Measurements from ENCODE around the gene ACBD5.

The ACBD5 gene

GRCh38 chr10:27152687-27153086 lies 87.9 kb downstream of the ACBD5 start:
- DNase-seq (ENCODE audit: low spot score): no peak

GRCh38 chr10:27150261-27150660 lies 90.3 kb downstream of the ACBD5 start:
- no peak for DNase-seq (ENCODE audit: low spot score)

- no peak for DNase-seq (ENCODE audit: low spot score)
These were observed 92.9 kb downstream of the ACBD5 start for GRCh38 chr10:27147701-27148100.

GRCh38 chr10:27145937-27146336 lies 94.7 kb downstream of the ACBD5 start:
- DNase-seq (ENCODE audit: low spot score): no peak

Data from HuH-7 (cell line).